NB4 (cell line): ENCODE measurements around the gene CGNL1.

ENCODE experiments used
- DNase-seq: peaks from one replicate; pipeline ENCODE4 v3.0.0; 2010; ENCODE audit warnings: low read depth
- H3K4me3 ChIP-seq: one replicate; pipeline ENCODE4 v1.5.1; 2011; ENCODE audit warnings: mild to moderate bottlenecking, low read depth, low read length, moderate library complexity
- CTCF ChIP-seq: IDR thresholded peaks from one replicate; pipeline ENCODE4 v1.5.1; 2012; ENCODE audit warnings: low read depth, low read length
- MYC ChIP-seq: IDR thresholded peaks from 2 replicates; pipeline ENCODE4 v1.6.1; 2011; ENCODE audit warnings: low read depth, low read length
- POLR2A ChIP-seq: IDR thresholded peaks from 2 replicates; pipeline ENCODE4 v1.6.1; 2011; ENCODE audit warnings: mild to moderate bottlenecking; ENCODE audit not compliant: insufficient read length; ENCODE audit errors: extremely low read depth
- TF ChIP-seq, protein P1 (sequence below): IDR thresholded peaks from 2 replicates; pipeline ENCODE4 v1.6.1; 2011; ENCODE audit warnings: low read depth, low read length

Gene CGNL1

GRCh38 chr15:57522148-57522547 lies 145.8 kb downstream of the CGNL1 start:
- DNase-seq = no peak
- no peak for TF ChIP-seq CTCF
- TF ChIP-seq, protein P1, sequence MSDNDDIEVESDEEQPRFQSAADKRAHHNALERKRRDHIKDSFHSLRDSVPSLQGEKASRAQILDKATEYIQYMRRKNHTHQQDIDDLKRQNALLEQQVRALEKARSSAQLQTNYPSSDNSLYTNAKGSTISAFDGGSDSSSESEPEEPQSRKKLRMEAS = no peak
- TF ChIP-seq POLR2A = no peak
- no peak for TF ChIP-seq MYC
- H3K4me3 ChIP-seq = no peak overlapping the region

DNA sequence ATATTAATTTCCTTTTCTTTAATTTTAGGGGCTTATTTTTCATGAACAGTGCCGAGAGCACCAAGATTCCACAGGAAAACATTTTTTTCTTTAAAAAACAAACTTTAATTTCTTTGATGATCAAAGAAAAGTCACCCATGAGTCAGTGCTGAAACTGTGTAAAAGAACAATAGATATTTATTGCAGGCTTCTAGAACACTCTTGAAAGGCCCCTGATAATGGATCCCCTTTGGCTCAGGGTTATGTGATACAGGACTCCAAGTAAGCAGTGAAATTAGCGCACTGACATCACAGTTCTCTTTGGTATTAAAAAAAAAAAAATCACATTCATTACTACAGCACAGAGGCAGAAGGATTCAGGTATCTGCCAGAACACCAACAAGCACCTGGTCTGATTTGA lies 149.3 kb downstream of the CGNL1 start:
- H3K4me3 ChIP-seq = no peak overlapping the region
- DNase-seq = no peak
- TF ChIP-seq POLR2A = no peak

DNA sequence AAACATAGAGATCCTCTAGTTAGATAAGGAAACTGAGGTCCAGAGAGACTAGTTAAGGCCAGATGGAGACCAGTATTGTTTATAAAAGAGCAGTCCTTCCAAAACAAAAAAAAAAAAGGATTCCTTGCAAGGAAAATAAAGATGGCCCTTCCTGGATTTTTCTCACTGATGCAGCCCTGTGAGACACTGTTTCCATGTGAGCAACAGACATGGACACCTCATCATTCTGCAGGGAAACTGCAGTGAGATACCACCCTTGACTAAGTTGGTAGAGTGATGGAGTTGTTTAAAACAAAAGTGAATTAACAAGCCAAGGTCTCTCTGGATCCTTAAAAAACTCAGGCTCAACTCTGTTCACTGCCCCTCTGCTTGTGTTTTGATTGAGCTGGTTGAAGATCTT lies 149.8 kb downstream of the CGNL1 start:
- TF ChIP-seq MYC (no peak), POLR2A (no peak), CTCF (no peak)
- TF ChIP-seq, protein P1 = no peak
- no peak for DNase-seq
- H3K4me3 ChIP-seq = no peak overlapping the region

DNA sequence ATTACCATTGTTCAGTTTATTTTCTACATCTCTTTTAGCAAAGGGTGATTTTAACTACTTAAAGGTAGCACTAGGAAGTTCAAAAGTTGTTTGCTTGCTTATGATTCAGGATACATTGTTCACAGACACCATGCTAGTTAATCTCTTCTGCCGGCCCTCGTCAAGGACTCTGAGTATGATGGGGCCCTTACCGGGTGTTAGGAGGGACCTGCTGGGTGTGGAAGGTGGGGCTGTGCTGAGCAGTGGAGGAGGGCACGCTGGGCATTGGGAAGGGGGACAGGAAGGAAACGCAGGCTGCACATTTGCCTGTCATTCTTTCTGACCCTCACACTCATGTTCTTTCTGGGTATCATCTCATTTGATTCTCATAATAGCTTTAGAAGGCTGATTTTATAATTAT lies 150.3 kb downstream of the CGNL1 start:
- H3K4me3 ChIP-seq = no peak overlapping the region
- no peak for DNase-seq
- TF ChIP-seq, protein P1 = no peak
- TF ChIP-seq POLR2A = no peak
- TF ChIP-seq MYC = no peak

- H3K4me3 ChIP-seq = no peak overlapping the region
- peak; percentile 97 for DNase-seq
- peak; percentile 31 for TF ChIP-seq CTCF
- TF ChIP-seq, protein P1 = peak; percentile 68
- peak; percentile 60 for TF ChIP-seq MYC
- no peak for TF ChIP-seq POLR2A
Observed at GRCh38 chr15:57527382-57528091, 151.2 kb downstream of the CGNL1 start.

- no peak overlapping the region for H3K4me3 ChIP-seq
- DNase-seq = no peak
- no peak for TF ChIP-seq CTCF
- TF ChIP-seq POLR2A = no peak
- TF ChIP-seq, protein P1 = no peak
- TF ChIP-seq MYC = no peak
Observed at GRCh38 chr15:57528940-57529565, 152.7 kb downstream of the CGNL1 start.
